Hepatocyte (in vitro differentiated cells): ENCODE results near the gene SORCS2.

ENCODE experiments used
- EZH2 ChIP-seq: fragments of 200-600 bp; sonication (generic); IDR thresholded peaks from 2 replicates; pipeline ENCODE4 v1.6.1; 2016; ENCODE audit warnings: antibody characterized with exemption, mild to moderate bottlenecking, borderline replicate concordance
- EZH2phosphoT487 ChIP-seq: fragments of 200-600 bp; sonication (generic); IDR thresholded peaks from one replicate; pipeline ENCODE4 v1.6.1; 2018; ENCODE audit warnings: antibody characterized with exemption, mild to moderate bottlenecking, low read depth, moderate library complexity; ENCODE audit not compliant: unreplicated experiment, severe bottlenecking
- TF ChIP-seq, protein P1 (sequence below): fragments of 200-600 bp; sonication (generic); IDR thresholded peaks from 2 replicates; pipeline ENCODE4 v1.5.1; 2016; ENCODE audit warnings: antibody characterized with exemption, mild to moderate bottlenecking; ENCODE audit not compliant: poor library complexity

GRCh38 chr4:7161721-7162214 lies 30.6 kb upstream of the SORCS2 start:
- TF ChIP-seq EZH2: no peak
- TF ChIP-seq, protein P1, sequence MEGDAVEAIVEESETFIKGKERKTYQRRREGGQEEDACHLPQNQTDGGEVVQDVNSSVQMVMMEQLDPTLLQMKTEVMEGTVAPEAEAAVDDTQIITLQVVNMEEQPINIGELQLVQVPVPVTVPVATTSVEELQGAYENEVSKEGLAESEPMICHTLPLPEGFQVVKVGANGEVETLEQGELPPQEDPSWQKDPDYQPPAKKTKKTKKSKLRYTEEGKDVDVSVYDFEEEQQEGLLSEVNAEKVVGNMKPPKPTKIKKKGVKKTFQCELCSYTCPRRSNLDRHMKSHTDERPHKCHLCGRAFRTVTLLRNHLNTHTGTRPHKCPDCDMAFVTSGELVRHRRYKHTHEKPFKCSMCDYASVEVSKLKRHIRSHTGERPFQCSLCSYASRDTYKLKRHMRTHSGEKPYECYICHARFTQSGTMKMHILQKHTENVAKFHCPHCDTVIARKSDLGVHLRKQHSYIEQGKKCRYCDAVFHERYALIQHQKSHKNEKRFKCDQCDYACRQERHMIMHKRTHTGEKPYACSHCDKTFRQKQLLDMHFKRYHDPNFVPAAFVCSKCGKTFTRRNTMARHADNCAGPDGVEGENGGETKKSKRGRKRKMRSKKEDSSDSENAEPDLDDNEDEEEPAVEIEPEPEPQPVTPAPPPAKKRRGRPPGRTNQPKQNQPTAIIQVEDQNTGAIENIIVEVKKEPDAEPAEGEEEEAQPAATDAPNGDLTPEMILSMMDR: no peak
- TF ChIP-seq EZH2phosphoT487: no peak
